Testis (tissue), 2 donors: ENCODE measurements around the gene AMOTL2.

Source experiments
- CTCF ChIP-seq, 3 experiments: fragments of 450-650 bp in 2 of 3; fragments of 200-600 bp in 1 of 3; sonication (generic) in 1 of 3; IDR thresholded peaks; one replicate each; pipeline ENCODE4 v1.5.1; 2016 to 2019; ENCODE audit warnings: antibody characterized with exemption in 3 of 3, mild to moderate bottlenecking in 2 of 3, moderate library complexity in 1 of 3
- POLR2A ChIP-seq: fragments of 450-650 bp; IDR thresholded peaks from one replicate; pipeline ENCODE4 v1.6.1; 2017; ENCODE audit warnings: antibody characterized with exemption, mild to moderate bottlenecking, moderate library complexity

- TF ChIP-seq CTCF (IDR thresholded peaks at IDR 0.05): no peak
- no peak for TF ChIP-seq POLR2A
Observed at GRCh38 chr3:134339913-134340312, 34.3 kb downstream of the AMOTL2 start.
